ENCODE measurements around the gene FAM168A.
"Not testable (repeated sequence)": the region's sequence is repeated elsewhere in the genome, so short reads cannot be mapped to it uniquely, and the experiment has no call there.

FAM168A gene

GRCh38 chr11:73516080-73516479 is 81.8 kb downstream of the FAM168A start:
- no peak for FAIRE-seq

DNA sequence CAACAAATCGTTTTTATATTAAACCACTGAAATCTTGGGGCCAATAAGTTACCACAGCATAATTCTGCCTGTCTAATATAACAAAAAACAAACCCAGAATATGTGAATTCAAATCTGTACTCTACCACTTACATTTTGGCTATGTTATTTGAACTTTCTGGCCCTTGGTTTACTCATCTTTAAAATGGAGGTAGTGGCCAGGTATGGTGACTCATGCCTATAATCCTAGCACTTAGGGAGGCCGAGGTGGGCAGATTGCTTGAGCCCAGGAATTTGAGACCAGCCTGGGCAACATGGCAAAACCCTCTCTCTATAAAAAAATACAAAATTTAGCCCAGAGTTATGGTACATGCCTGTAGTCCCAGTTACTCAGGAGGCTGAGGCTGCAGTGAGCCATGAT is 84.2 kb downstream of the FAM168A start:
- FAIRE-seq: no peak

DNA sequence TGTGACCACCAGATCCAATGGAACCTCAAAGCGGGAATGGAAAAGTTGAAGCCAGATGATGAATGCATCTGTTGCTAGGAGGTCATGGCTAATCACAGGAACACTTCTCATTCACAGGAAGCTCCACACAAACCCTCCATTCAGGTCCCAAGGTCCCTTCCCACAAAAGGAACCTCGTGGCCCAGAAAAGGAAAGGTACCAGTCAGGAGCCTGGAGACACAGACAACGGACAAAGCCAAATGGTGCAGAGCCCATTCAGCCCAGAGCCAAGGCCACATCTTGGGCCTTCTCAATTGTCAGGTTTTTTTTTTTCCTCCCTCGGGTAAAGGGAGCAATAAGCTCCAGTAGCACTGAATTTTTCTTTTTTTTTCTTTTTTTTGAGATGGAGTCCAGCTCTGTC is 87.0 kb downstream of the FAM168A start:
- FAIRE-seq: no peak

DNA sequence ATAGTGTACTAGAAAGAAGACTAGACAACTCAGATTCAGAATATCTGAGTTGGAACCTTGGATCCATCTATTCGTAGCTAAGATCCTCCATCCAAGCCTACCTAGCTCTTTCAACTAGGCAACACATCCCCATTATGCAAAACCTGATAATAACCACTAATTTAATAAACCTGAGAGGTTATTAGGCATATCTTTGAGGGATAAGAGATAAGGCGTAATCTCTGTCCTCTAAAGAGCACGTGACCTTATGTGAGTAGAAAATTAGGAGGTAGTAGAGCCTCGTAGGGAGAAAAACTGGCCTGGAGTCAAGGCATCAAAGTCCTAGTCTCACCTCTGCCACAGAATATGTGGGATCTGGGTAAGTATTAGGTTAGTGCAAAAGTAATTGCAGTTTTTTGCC is 87.8 kb downstream of the FAM168A start:
- no peak for FAIRE-seq

- no peak for FAIRE-seq
Observed at GRCh38 chr11:73509188-73509587, 88.7 kb downstream of the FAM168A start.

DNA sequence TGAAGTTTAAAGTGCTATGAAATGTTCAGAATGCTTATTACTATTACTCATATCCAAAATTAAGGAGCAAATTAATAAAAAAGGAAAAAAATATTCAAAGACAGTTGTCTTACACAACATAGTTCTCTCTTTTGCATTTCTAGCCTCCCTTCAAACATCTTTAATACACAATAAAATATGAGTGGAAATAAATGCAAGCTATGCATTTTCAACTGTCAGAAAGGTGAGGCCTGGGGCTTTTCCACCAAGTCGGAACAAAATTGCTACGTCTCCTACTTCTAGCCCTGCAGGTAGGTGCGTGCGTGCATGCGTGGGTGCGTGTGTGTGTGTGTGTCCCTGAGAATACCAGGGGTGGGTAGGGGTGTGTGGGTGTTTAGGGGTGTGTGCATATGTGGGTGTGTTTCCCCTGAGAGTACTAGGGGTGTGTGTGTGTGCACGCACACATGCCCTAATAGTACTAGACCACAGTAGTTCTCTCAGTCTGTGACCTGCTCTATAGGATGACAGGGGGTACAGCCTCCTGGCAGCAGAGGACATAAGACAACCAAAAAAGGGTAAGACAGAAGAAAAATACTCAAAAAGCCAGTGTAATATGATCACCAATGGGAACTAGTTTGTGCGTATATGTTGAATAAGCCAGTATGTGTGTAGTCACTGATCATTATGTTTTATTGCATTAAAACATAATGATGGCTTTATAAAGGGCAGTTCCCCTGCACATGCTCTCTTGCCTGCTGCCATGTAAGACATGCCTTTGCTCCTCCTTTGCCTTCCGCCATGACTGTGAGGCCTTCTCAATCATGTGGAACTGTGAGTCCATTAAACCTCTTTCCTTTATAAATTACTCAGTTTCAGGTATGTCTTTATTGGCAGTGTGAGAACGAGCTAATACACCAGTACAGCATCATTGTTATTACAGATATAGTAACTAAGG is 89.4 kb downstream of the FAM168A start:
- no peak for FAIRE-seq

DNA sequence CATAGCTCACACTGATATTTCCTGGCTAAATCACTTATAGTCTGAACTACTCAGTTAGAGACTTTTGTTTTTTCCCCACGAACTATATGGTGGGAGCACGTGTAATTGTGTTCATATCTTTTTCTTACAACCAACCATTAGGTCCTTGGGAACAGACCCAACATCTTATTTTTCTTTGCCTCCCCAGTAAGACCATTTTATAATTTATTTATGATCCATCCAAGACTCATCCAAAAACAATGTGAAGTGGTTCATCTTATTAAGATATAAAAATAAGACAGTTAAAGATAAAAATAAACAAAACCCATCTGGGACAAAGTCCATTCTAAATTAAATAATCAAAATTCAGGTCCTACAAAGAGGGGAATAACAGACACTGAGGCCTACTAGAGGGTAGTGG is 90.8 kb downstream of the FAM168A start:
- FAIRE-seq: peak; percentile 77

- no peak for FAIRE-seq
Observed at GRCh38 chr11:73506038-73506437, 91.9 kb downstream of the FAM168A start.

DNA sequence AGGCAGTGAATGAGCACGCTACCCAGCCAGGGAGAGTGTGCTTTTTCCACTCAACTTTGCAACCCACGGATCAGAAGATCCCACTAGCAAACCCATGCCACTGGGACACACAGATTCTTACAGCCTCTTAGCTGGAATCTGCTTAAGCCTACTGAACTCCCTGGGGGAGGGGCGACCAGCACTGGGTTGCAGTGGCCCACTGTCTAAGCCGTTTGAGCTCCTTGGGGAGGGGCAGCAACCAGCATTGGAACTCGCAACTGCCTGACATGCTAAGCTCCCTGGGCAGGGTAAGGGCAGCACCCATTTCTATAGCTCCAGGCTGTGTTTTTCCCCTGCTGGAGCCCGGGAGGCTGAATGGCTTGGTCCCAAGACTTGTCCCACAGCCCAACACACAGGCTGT is 99.6 kb downstream of the FAM168A start:
- no peak for FAIRE-seq

DNA sequence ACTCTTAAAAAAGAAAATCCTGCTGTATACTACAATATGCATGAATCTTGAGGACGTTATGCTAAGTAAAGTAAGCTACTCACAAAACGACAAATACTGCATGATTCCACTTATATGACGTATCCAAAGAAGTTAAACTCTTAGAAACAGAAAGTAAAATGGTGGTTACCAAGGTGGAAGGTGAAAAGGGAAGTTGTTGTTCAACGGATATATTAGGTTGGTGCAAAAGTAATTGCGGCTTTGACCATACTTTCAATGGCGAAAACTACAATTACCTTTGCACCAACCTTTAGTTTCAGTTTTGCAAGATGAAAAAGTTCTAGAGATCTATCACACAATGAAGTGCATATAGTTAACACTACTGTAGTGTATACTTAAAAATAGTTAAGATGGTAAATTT is 101.8 kb downstream of the FAM168A start:
- FAIRE-seq: no peak

DNA sequence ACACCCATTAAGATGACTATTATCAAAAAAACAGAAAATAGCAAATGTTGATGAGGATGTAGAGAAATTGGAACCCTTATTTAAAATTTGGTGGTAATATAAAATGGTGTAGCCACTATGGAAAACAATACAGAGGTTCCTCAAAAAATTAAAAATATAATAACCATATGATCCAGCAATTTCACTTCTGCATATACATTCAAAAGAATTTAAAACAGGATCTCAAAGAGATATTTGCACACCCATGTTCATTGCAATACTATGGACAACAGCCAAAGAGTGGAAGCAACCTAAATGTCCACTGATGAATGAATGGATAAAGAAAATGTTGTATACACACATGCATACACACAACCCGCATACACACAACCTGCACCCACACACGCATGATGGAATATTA is 102.2 kb downstream of the FAM168A start:
- FAIRE-seq: no peak

DNA sequence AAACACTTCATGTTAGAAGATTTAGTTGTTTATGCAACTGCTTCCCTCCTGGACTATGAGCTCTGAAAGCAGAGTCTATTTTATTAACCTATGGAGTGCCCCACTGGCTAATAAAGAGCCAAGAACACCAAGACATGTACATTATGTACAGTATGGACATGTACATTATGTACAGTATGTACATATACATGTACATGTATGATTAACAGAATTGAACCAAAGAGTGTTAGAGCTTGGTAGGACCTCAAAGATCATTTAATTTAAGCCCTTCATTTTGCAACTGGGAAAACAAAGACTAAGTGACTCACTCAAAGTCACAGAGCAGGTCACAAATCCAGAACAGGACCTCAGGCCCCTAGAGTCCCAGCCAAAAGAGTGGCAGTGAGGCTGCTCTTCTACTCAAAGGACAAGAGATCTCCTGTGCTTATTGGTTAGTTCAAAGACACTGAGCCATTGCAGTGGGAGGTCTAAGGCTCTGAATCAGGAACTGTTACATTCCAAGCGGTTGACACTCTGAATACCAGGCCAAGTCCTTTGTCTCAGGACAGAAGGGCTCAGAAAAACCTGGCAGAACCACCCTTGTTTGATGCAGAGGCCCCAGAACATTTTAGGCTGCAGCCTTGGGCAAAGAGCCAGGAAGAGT is 103.8 kb downstream of the FAM168A start:
- FAIRE-seq: no peak

- FAIRE-seq: no peak
Observed at GRCh38 chr11:73481626-73482025, 116.3 kb downstream of the FAM168A start.

DNA sequence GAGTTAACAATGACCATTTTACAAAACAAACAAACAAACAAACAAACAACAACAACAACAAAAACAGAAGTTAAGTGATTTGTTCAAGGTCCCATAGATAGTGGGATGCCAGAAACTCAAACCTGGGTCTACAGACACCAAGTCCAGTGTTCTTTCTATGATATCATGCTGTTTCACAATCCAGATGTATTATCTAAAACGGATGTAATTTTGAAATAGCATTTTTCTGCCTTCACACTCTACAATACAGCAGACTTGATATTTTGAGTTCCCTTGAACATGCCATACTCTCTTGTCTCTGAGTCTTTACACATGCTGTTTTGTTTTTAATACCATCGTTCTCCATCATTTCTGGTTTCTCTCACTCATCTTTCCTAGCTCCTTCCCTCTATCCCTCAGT is 117.2 kb downstream of the FAM168A start:
- FAIRE-seq: no peak

DNA sequence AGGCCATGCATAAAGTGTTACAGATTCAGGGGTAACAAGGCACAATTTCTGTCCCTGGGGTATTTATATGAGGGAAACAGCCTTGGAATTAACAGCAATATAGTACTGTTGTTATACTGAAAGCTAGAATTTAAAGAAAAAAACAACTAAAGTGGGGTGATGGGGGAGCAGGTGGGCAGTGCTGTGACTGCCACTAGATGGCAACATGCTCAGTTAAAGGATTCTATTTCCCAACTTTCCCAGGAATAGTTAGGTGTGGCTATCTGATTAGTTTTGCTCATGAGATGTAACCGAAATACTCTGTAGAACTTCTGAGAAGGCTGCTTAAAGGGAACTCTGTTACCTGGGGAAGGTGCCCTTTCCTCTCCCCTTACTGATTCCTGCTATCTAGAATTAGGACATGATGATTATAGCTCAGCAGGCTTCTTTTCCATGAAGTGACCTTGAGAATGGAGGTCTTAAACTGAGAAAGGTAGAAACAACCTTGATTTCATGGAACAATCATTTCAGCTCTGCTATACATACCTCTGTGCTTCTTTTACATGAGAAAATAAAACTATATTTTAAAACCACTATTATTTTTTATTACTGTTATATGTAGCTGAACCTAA is 119.1 kb downstream of the FAM168A start:
- no peak for FAIRE-seq

- FAIRE-seq: no peak
Observed at GRCh38 chr11:73477518-73477917, 120.4 kb downstream of the FAM168A start.

- FAIRE-seq: no peak
Observed at GRCh38 chr11:73475549-73476095, 122.3 kb downstream of the FAM168A start.

- FAIRE-seq: no peak
Observed at GRCh38 chr11:73473252-73473651, 124.7 kb downstream of the FAM168A start.

- not testable (repeated sequence) for FAIRE-seq
Observed at GRCh38 chr11:73470036-73470612, 127.8 kb downstream of the FAM168A start.

- FAIRE-seq: no peak
Observed at GRCh38 chr11:73469401-73469800, 128.5 kb downstream of the FAM168A start.

DNA sequence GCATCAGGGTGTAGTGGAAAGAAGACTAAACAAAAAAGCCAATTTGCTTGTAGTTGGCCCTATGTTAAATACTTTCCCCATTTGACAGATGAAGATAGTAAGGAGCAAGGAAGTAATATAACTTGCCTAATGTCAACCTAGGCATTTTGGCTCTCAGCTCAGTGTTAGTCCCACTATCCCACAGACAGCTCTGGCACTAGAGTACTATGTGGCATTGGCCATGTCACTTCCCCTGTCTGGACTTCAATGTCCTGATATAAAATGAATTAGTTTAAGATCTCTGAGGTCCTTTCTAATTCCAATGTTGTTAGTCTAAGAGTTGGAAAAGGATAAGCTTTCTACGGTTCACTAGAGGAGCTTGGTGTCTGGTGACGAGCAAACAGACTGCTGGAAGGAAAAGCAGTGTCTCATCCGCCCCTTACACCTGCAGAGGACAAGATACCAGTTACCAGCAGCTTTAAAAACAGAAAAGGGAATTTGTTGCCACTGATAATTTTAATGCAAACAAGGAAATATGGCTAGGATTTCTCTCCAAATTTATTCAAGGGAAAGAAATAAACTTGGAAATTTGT is 129.2 kb downstream of the FAM168A start:
- no peak for FAIRE-seq

DNA sequence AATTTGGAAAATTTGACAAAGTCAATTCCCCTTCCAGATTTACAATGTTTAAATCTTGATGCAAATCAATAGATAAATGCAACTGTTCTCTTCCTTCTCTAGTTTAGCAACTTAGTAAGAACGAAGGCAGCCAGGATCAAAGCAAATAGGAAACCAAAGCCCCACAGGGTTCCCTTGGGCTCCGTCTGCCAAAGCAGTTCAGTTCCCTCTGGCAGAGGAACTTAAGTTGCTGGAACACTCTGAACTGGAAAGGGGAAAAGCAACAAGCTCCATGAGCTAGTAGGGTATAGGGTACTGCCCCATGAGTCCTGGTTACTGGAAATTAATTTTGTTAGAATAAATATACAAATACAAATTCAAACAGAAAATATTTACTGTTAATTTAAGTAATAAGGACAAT is 130.4 kb downstream of the FAM168A start:
- FAIRE-seq: no peak

- FAIRE-seq: no peak
Observed at GRCh38 chr11:73466643-73467042, 131.3 kb downstream of the FAM168A start.
